ENCODE measurements around the gene GRIN2C.
"Not testable (repeated sequence)": the region's sequence is repeated elsewhere in the genome, so short reads cannot be mapped to it uniquely, and the experiment has no call there.

GRIN2C gene

DNA sequence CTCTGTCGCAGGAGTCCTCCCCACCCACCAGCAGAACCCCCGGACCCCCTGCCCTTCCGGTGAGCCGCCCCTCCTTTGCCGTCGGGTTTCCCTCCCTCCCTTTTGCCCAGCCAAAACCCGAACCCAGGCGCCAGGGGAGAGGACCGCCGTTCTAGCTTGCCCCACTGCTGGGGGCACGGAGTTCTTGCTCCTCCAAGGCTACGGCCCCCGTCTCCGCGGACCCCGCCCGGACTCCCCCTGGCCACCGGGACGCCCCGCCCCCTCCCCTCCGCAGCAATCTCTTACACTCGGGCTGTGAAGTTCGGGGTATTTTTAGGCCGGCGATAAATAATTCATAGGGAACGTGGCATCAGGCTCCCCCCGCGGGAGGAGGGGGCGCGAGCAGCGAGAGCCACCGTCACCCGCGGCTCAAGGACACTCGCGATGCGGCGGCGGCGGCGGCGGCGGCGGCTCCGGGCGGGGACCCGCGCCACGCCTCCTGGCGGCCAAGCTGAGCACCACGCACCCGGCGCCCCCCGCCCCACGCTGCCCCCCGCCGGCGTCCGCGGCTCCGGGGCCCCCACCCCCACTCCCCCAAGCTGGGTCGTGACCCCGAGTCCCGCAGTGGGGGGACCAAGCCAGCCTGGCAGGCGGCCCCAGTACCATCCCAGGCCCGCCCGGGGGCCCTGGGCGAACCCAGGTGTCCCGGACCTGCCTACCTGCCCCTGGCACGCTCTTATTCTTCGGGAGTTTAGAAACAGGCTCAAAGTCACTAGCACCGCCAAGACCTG lies at the start of gene GRIN2C:
Gene GRIN2C, minus strand, starts transcription at position 427 of the 770 bp plus-strand sequence. CDS start 4,793 bp downstream, outside the sequence.
- TF ChIP-seq, protein P1, sequence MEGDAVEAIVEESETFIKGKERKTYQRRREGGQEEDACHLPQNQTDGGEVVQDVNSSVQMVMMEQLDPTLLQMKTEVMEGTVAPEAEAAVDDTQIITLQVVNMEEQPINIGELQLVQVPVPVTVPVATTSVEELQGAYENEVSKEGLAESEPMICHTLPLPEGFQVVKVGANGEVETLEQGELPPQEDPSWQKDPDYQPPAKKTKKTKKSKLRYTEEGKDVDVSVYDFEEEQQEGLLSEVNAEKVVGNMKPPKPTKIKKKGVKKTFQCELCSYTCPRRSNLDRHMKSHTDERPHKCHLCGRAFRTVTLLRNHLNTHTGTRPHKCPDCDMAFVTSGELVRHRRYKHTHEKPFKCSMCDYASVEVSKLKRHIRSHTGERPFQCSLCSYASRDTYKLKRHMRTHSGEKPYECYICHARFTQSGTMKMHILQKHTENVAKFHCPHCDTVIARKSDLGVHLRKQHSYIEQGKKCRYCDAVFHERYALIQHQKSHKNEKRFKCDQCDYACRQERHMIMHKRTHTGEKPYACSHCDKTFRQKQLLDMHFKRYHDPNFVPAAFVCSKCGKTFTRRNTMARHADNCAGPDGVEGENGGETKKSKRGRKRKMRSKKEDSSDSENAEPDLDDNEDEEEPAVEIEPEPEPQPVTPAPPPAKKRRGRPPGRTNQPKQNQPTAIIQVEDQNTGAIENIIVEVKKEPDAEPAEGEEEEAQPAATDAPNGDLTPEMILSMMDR (conservative IDR thresholded peaks at IDR 0.05; ENCODE audit: low read depth, low read length) = no peak
- no peak within 1 kb of the TSS for H3K4me3 ChIP-seq (ENCODE audit: low read length)
- DNase-seq (ENCODE audit: low read depth) = no peak

- DNase-seq (ENCODE audit: low read depth); H3K4me3 ChIP-seq (ENCODE audit: low read length): not testable (repeated sequence)
Measured at GRCh38 chr17:74909097-74909496, 49.4 kb upstream of the GRIN2C start.

DNA sequence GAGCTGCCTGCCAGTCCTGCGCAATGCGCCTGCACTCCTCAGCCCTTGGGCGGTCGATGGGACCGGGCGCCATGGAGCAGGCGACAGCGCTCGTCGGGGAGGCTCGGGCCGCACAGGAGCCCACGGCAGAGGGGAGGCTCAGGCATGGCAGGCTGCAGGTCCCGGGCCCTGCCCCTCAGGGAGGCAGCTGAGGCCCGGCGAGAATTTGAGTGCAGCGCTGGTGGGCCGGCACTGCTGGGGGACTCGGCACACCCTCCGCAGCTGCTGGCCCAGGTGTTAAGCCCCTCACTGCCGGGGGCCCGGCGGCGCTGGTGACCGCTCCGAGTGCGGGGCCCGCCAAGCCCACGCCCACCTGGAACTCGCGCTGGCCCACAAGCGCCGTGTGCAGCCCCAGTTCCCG lies 47.3 kb upstream of the GRIN2C start:
- H3K4me3 ChIP-seq (ENCODE audit: low read length) = no peak overlapping the region
- TF ChIP-seq, protein P1 (conservative IDR thresholded peaks at IDR 0.05; ENCODE audit: low read depth, low read length) = no peak
- DNase-seq (ENCODE audit: low read depth) = no peak

DNA sequence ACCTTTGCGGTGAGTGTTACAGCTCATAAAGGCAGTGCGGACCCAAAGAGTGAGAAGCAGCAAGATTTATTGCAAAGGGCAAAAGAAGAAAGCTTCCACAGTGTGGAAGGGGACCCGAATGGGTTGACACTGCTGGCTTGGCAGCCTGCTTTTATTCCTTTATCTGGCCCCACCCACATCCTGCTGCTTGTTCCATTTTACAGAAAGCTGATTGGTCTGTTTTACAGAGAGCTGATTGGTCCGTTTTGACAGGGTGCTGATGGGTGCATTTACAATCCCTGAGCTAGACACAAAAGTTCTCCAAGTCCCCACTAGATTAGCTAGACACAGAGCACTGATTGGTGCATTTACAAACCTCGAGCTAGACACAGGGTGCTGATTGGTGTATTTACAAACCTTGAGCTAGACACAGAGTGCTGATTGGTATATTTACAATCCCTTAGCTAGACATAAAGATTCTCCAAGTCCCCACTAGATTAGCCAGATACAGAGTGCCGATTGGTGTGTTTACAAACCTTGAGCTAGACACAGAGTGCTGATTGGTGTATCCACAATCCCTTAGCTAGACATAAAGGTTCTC lies 46.6 kb upstream of the GRIN2C start:
- not testable (repeated sequence) for H3K4me3 ChIP-seq (ENCODE audit: low read length); DNase-seq (ENCODE audit: low read depth)

DNA sequence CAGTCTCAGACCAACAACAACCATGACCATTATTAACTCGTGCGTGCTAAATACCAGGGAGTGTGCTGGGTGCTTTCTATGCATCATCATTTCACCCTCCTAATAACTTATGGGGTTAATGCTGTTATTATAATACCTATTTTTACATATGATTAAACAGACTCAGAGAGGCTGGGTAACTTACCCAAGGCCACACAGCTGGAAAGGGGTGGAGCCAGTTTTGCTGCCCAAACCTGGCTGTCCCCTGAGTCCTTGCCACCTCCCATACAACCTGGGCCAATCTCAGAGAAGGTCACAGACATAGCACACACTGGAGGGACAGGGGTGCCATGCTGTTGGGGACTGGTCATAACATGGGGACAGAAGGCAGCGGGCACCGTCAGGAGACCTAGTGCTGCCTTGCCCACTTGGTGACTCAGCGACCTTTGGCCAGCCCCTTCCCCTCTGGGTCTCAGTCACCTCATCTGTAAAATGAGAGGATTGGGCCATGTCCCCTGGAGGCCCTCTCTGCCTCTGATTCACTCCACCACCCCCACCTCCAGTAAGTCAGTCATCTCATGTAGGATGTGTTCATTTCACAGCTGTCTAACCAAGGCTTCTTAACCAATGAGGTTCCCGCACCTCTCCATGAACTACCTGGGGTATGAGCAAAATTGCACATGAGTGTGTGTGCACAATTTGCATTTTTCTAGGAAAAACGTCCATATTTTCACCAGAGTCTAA lies 45.2 kb upstream of the GRIN2C start:
- TF ChIP-seq, protein P1 (conservative IDR thresholded peaks at IDR 0.05; ENCODE audit: low read depth, low read length) = no peak
- no peak overlapping the region for H3K4me3 ChIP-seq (ENCODE audit: low read length)
- DNase-seq (ENCODE audit: low read depth) = no peak

DNA sequence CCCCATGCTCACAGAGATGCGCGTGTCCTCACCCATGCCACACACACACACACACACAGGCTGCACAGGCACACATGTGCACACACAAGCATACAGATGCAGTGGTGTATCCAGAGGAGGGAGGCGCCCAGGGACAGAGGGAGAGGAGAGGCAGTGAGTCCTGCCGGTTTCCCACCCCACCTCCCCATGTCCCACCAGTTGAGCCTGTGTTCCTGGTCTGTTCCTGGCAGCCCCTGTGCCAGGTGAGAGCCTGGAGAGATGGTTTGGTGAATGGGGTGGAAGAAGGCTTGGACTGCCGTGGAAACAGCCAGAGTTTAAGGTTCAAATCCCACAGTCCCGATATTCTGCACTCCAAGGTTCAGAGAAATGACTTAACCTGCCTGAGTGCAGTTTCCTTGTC lies 44.0 kb upstream of the GRIN2C start:
- no peak overlapping the region for H3K4me3 ChIP-seq (ENCODE audit: low read length)
- DNase-seq (ENCODE audit: low read depth) = no peak
- TF ChIP-seq, protein P1 (conservative IDR thresholded peaks at IDR 0.05; ENCODE audit: low read depth, low read length) = no peak

GRCh38 chr17:74903034-74903433 lies 43.3 kb upstream of the GRIN2C start:
- DNase-seq (ENCODE audit: low read depth) = no peak
- TF ChIP-seq, protein P1 (conservative IDR thresholded peaks at IDR 0.05; ENCODE audit: low read depth, low read length) = no peak
- H3K4me3 ChIP-seq (ENCODE audit: low read length) = no peak overlapping the region

All from retinal pigment epithelial cell (primary cell).